GM12878 (cell line): Measurements from ENCODE around the gene CCDC138.

ENCODE experiments used
- EGR1 ChIP-seq, 2 experiments: IDR thresholded peaks; 1 replicate in 1 of 2; 2 replicates in 1 of 2; pipeline ENCODE4 v1.6.1; 2011 to 2012; ENCODE audit warnings: low read depth in 2 of 2, low read length in 2 of 2, borderline replicate concordance in 1 of 2, mild to moderate bottlenecking in 1 of 2, moderate library complexity in 1 of 2
- EZH2 ChIP-seq: IDR thresholded peaks from 2 replicates; pipeline ENCODE4 v1.6.1; 2012; ENCODE audit warnings: low read depth, mild to moderate bottlenecking, control low read depth, inconsistent platforms, low read length, borderline replicate concordance; ENCODE audit not compliant: control insufficient read depth
- FOS ChIP-seq: IDR thresholded peaks from 3 replicates; pipeline ENCODE4 v1.6.1; 2011; ENCODE audit warnings: borderline replicate concordance; ENCODE audit not compliant: insufficient read length; ENCODE audit errors: extremely low read depth
- POLR2A ChIP-seq: IDR thresholded peaks from 2 replicates; pipeline ENCODE4 v1.6.1; 2011; ENCODE audit warnings: low read depth, mild to moderate bottlenecking, low read length
- POLR2AphosphoS5 ChIP-seq: IDR thresholded peaks from 2 replicates; pipeline ENCODE4 v1.6.1; 2011; ENCODE audit warnings: mild to moderate bottlenecking, low read length, inconsistent platforms
- SMC3 ChIP-seq: IDR thresholded peaks from 2 replicates; pipeline ENCODE4 v1.6.1; 2011; ENCODE audit warnings: low read length, improper control_type of control experiment, borderline replicate concordance
- TBL1XR1 ChIP-seq: IDR thresholded peaks from 2 replicates; pipeline ENCODE4 v1.6.1; 2012; ENCODE audit warnings: low read depth, low read length, improper control_type of control experiment
- TF ChIP-seq, protein P1 (sequence below), 3 experiments: IDR thresholded peaks in 2 of 3; conservative IDR thresholded peaks in 1 of 3; 2 replicates each; pipeline ENCODE4 v1.5.1; 2011; ENCODE audit warnings: low read depth in 3 of 3, low read length in 3 of 3, mild to moderate bottlenecking in 3 of 3, control low read depth in 2 of 3, moderate library complexity in 2 of 3, inconsistent platforms in 1 of 3, mixed read lengths in 1 of 3; ENCODE audit not compliant: control insufficient read depth in 2 of 3, insufficient read depth in 1 of 3; ENCODE audit errors: extremely low read depth in 1 of 3

DNA sequence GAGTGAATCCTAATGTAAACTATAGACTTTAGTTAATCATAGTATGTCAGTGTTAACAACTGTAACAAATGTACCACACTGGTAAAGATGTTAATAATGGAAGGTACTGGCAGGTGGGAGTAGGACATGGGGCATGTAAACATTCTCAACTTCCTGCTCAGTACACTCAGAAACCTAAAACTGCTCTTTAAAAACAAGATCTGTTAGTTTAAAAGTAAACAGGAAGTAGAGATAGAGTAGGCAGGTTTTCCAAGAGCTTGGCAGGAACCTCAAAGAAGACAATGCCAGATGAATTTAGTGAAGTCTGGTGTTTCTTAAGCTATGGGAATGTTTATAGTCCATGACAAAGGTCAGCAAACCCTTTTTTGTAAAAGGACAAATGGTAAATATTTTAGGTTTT lies 46.6 kb downstream of the CCDC138 start:
- TF ChIP-seq SMC3 (no peak), POLR2AphosphoS5 (no peak), FOS (no peak), EGR1 (IDR thresholded peaks at IDR 0.05; ENCODE audit: borderline replicate concordance in 1 of 2, low read depth in 2 of 2, low read length in 2 of 2) (no peak), EZH2 (no peak), TBL1XR1 (no peak), POLR2A (no peak)
- TF ChIP-seq, protein P1, sequence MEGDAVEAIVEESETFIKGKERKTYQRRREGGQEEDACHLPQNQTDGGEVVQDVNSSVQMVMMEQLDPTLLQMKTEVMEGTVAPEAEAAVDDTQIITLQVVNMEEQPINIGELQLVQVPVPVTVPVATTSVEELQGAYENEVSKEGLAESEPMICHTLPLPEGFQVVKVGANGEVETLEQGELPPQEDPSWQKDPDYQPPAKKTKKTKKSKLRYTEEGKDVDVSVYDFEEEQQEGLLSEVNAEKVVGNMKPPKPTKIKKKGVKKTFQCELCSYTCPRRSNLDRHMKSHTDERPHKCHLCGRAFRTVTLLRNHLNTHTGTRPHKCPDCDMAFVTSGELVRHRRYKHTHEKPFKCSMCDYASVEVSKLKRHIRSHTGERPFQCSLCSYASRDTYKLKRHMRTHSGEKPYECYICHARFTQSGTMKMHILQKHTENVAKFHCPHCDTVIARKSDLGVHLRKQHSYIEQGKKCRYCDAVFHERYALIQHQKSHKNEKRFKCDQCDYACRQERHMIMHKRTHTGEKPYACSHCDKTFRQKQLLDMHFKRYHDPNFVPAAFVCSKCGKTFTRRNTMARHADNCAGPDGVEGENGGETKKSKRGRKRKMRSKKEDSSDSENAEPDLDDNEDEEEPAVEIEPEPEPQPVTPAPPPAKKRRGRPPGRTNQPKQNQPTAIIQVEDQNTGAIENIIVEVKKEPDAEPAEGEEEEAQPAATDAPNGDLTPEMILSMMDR (IDR thresholded peaks at IDR 0.05 in 2 of 3, conservative IDR thresholded peaks at IDR 0.05 in 1 of 3; ENCODE audit: control insufficient read depth in 2 of 3, extremely low read depth in 1 of 3, insufficient read depth in 1 of 3, low read depth in 3 of 3, low read length in 3 of 3): no peak
